ENCODE results near the gene SUCNR1. TPM values are rescaled to one million over a fixed set of nuclear protein-coding genes. Genes with fewer than 3 reads are reported as not detected.

SUCNR1 gene
- total and polyA plus RNA-seq, 2 of the 13 experiments (the other 11 are each of a cell fraction or from before 2014, with no cell fraction given): 0.03 TPM; not detected in 1

DNA sequence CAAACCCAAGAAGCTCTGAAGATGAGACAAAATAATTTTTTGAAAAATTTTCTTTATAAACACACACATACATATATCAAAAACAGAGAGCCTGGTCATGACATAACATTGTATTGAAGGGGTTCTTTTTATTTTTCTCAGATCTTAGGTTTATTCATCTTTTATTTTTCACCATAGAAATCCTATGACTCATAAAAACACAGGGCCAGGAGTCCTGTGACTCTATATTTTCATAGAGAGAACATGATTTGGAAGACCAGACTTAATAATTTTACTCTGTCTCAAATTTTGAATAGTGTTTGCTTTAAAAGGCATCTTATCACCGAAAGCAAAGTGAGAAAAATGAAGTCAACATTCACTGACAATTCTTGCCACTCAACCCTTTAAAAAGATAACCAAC is 57.7 kb downstream of the SUCNR1 start:
- Histone ChIP-seq H3K36me3 (replicated peaks in 1 of 2; ENCODE audit: control insufficient read depth in 1 of 2, insufficient read depth in 2 of 2, low read length in 2 of 2) (no peaks in the 10 kb centered on the region), H3K27ac (ENCODE audit: extremely low read length, insufficient read depth, low read length) (no peak overlapping the region), H3K4me1 (ENCODE audit: insufficient read depth, low read length) (no peaks in the 10 kb centered on the region), H3K27me3 (ENCODE audit: control insufficient read depth in 1 of 2, insufficient read depth in 2 of 2, low read length in 2 of 2) (no peaks in the 10 kb centered on the region), H4K20me1 (ENCODE audit: insufficient read depth, low read length) (no peaks in the 10 kb centered on the region), H3K4me3 (replicated peaks in 1 of 3; ENCODE audit: insufficient read depth in 1 of 3, low read depth in 2 of 3, low read length in 3 of 3) (no peak overlapping the region), H2AFZ (ENCODE audit: low read length) (no peak overlapping the region), H3K4me2 (ENCODE audit: low read depth, low read length) (no peak overlapping the region), H3K79me2 (ENCODE audit: insufficient read depth, low read length) (no peaks in the 10 kb centered on the region), H3K9ac (ENCODE audit: insufficient read depth, low read depth, low read length) (no peak overlapping the region), H3K9me3 (ENCODE audit: low read length) (no peaks in the 10 kb centered on the region)
- FAIRE-seq: no peak
- ATAC-seq: no peak
- WGBS (ENCODE audit: low lambda C conversion rate): 0% methylated on average over 1 of the region's 1 CpG
- CTCF ChIA-PET (ENCODE audit: low intra/inter-chr PET ratio, low total read pairs): no interaction called here
- POLR2A ChIA-PET: no interaction called here
- TF ChIP-seq, protein P1, sequence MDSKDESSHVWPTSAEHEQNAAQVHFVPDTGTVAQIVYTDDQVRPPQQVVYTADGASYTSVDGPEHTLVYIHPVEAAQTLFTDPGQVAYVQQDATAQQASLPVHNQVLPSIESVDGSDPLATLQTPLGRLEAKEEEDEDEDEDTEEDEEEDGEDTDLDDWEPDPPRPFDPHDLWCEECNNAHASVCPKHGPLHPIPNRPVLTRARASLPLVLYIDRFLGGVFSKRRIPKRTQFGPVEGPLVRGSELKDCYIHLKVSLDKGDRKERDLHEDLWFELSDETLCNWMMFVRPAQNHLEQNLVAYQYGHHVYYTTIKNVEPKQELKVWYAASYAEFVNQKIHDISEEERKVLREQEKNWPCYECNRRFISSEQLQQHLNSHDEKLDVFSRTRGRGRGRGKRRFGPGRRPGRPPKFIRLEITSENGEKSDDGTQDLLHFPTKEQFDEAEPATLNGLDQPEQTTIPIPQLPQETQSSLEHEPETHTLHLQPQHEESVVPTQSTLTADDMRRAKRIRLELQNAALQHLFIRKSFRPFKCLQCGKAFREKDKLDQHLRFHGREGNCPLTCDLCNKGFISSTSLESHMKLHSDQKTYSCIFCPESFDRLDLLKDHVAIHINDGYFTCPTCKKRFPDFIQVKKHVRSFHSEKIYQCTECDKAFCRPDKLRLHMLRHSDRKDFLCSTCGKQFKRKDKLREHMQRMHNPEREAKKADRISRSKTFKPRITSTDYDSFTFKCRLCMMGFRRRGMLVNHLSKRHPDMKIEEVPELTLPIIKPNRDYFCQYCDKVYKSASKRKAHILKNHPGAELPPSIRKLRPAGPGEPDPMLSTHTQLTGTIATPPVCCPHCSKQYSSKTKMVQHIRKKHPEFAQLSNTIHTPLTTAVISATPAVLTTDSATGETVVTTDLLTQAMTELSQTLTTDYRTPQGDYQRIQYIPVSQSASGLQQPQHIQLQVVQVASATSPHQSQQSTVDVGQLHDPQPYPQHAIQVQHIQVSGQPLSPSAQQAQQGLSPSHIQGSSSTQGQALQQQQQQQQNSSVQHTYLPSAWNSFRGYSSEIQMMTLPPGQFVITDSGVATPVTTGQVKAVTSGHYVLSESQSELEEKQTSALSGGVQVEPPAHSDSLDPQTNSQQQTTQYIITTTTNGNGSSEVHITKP (CRISPR knock-in tag; IDR thresholded peaks at IDR 0.05; ENCODE audit: low read depth): no peak
- TF ChIP-seq, protein P2, sequence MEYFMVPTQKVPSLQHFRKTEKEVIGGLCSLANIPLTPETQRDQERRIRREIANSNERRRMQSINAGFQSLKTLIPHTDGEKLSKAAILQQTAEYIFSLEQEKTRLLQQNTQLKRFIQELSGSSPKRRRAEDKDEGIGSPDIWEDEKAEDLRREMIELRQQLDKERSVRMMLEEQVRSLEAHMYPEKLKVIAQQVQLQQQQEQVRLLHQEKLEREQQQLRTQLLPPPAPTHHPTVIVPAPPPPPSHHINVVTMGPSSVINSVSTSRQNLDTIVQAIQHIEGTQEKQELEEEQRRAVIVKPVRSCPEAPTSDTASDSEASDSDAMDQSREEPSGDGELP (IDR thresholded peaks at IDR 0.05; ENCODE audit: borderline replicate concordance, low read depth): no peak
- no peak for TF ChIP-seq ZSCAN21 (CRISPR knock-in tag; IDR thresholded peaks at IDR 0.05; ENCODE audit: borderline replicate concordance)
- TF ChIP-seq PHF8 (CRISPR knock-in tag; IDR thresholded peaks at IDR 0.05): no peak
- TF ChIP-seq NAIF1 (CRISPR knock-in tag; IDR thresholded peaks at IDR 0.05; ENCODE audit: borderline replicate concordance): no peak
- no peak for TF ChIP-seq MYC (CRISPR knock-in tag; IDR thresholded peaks at IDR 0.05; ENCODE audit: borderline replicate concordance)
- no TSS peak for BruUV-seq (replicated peaks)
- intact Hi-C loops (cut with micrococcal nuclease; ENCODE audit: unreplicated experiment): no loop called here
- no peak for DNase-seq (ENCODE audit: low spot score)
- in situ Hi-C loops (cut with HindIII; ENCODE audit: extremely low pct_ligation_motif_present, low pct_unique_long_range_greater_than_20kb): no loop called here
